Suprapubic skin (tissue), 4 donors: ENCODE results near the gene SOST. TPM values are rescaled to one million over a fixed set of nuclear protein-coding genes. Genes with fewer than 3 reads are reported as not detected.

Source experiments
- DNase-seq, 2 donors: peaks; one replicate each; pipeline ENCODE4 v3.0.0-alpha.2; 2019; ENCODE audit warnings: low spot score in 2 of 2
- H3K27ac ChIP-seq: fragments of 200-600 bp; sonication (generic); one replicate; pipeline ENCODE4 v1.5.1; 2019
- H3K27me3 ChIP-seq: fragments of 200-600 bp; sonication (generic); one replicate; pipeline ENCODE4 v1.5.1; 2019
- H3K36me3 ChIP-seq: fragments of 200-600 bp; sonication (generic); one replicate; pipeline ENCODE4 v1.5.1; 2019
- H3K4me1 ChIP-seq: fragments of 200-600 bp; sonication (generic); one replicate; pipeline ENCODE4 v1.5.1; 2019
- H3K4me3 ChIP-seq: fragments of 200-600 bp; sonication (generic); one replicate; pipeline ENCODE4 v1.5.1; 2019; ENCODE audit warnings: mild to moderate bottlenecking
- H3K9me3 ChIP-seq: fragments of 200-600 bp; sonication (generic); one replicate; pipeline ENCODE4 v1.5.1; 2019
- EP300 ChIP-seq: sonication (generic); formaldehyde crosslinking; IDR thresholded peaks from one replicate; pipeline ENCODE4 v1.6.1; 2017; ENCODE audit warnings: antibody characterized with exemption
- POLR2A ChIP-seq, 2 donors: fragments of 450-650 bp; IDR thresholded peaks; one replicate each; pipeline ENCODE4 v1.6.1; 2017; ENCODE audit warnings: antibody characterized with exemption in 2 of 2, mild to moderate bottlenecking in 2 of 2, moderate library complexity in 2 of 2
- POLR2AphosphoS5 ChIP-seq, 3 donors: sonication (generic); formaldehyde crosslinking; IDR thresholded peaks; one replicate each; pipeline ENCODE4 v1.6.1; 2017; ENCODE audit warnings: antibody characterized with exemption in 3 of 3
- WGBS: methylation state at CpG from one replicate; pipeline ENCODE4 v1.1.5; 2018; 5-methylcytosine and 5-hydroxymethylcytosine counted together
- total RNA-seq, 4 donors: library from RNA; depleted of rRNA; stranded (reverse); fragments of >200 nt; gene quantifications; one replicate each; pipeline ENCODE4 v1.1.0, GENCODE V29; 2016
- TF ChIP-seq, protein P1 (sequence below), 2 donors: fragments of 200-600 bp in 1 of 2; fragments of 450-650 bp in 1 of 2; sonication (generic) in 1 of 2; IDR thresholded peaks; one replicate each; pipeline ENCODE4 v1.5.1; 2016 to 2019; ENCODE audit warnings: antibody characterized with exemption in 2 of 2, mild to moderate bottlenecking in 1 of 2, moderate library complexity in 1 of 2

SOST gene
- total RNA-seq, 4 donors from 2014 or later, result not detected

DNA sequence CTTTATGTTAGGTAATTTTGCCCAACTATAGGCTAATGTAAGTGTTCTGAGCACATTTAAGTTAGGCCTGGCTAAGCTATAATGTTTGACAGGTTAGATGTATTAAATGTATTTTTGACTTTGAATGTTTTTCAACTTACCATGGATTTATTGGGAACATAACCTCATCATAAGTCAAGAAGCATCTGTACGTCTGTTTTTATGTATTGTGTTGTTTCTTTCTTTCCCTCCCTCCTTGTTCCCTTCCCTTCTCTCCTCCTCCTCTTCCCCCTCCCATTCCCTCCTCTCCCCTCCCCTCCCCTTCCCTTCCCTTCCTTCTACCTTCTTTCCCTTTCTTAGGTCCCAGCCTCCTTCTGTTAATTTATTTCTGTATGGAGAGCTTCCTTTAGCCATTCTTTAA is 30.9 kb upstream of the SOST start:
- Histone ChIP-seq H3K36me3 (no peaks in the 10 kb centered on the region), H3K27ac (no peak overlapping the region), H3K4me1 (peaks cover 14% of the 10 kb centered on the region), H3K9me3 (no peaks in the 10 kb centered on the region), H3K27me3 (no peaks in the 10 kb centered on the region), H3K4me3 (no peak overlapping the region)
- 82% methylated on average over 1 of the region's 1 CpG for WGBS
- no peak for DNase-seq
- TF ChIP-seq POLR2AphosphoS5 (IDR thresholded peaks at IDR 0.05) (no peak), EP300 (no peak), POLR2A (IDR thresholded peaks at IDR 0.05) (no peak)
- TF ChIP-seq, protein P1, sequence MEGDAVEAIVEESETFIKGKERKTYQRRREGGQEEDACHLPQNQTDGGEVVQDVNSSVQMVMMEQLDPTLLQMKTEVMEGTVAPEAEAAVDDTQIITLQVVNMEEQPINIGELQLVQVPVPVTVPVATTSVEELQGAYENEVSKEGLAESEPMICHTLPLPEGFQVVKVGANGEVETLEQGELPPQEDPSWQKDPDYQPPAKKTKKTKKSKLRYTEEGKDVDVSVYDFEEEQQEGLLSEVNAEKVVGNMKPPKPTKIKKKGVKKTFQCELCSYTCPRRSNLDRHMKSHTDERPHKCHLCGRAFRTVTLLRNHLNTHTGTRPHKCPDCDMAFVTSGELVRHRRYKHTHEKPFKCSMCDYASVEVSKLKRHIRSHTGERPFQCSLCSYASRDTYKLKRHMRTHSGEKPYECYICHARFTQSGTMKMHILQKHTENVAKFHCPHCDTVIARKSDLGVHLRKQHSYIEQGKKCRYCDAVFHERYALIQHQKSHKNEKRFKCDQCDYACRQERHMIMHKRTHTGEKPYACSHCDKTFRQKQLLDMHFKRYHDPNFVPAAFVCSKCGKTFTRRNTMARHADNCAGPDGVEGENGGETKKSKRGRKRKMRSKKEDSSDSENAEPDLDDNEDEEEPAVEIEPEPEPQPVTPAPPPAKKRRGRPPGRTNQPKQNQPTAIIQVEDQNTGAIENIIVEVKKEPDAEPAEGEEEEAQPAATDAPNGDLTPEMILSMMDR (IDR thresholded peaks at IDR 0.05), result no peak

DNA sequence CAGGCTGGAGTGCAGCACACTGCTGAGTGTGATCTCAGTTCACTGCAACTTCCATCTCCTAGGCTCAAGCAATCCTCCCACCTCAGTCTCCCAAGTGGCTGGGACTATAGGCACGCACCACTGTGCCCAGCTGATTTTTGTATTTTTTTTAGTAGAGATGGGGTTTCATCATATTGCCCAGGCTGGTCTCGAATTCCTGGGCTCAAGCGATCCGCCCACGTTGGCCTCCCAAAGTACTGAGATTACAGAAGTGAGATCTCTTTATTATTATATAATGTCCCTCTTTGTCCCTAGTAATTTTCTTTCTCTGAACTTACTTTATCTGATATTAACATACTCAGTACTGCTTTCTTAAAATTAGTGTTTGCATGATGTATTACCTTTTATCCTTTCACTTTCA is 29.9 kb upstream of the SOST start:
- DNase-seq, result no peak
- Histone ChIP-seq H3K27ac (no peak overlapping the region), H3K9me3 (no peaks in the 10 kb centered on the region), H3K4me1 (peaks cover 14% of the 10 kb centered on the region), H3K36me3 (no peaks in the 10 kb centered on the region), H3K27me3 (no peaks in the 10 kb centered on the region), H3K4me3 (no peak overlapping the region)
- 84% methylated on average over 5 of the region's 5 CpGs for WGBS
- no peak for TF ChIP-seq EP300
- TF ChIP-seq, protein P1 (IDR thresholded peaks at IDR 0.05), result no peak
- TF ChIP-seq POLR2A (IDR thresholded peaks at IDR 0.05), result no peak
- TF ChIP-seq POLR2AphosphoS5 (IDR thresholded peaks at IDR 0.05), result no peak

DNA sequence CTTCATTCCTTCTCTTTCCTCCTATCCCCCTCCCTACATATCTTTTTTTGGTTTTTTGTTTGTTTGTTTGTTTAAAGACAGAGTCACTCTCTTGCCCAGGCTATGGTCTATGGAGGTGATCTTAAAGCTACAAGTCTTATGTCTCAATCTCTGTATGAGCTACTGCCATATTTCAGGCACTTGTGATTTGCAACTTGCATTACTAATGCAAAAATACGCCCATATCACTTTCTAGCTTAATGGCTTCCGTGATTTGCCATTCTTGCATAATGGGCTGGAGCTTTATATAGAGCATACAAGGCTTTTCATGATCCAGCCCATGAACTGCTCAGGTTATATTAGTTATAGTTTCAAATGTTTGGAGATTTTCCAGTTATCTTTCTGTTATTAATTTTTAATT is 29.1 kb upstream of the SOST start:
- TF ChIP-seq POLR2AphosphoS5 (IDR thresholded peaks at IDR 0.05), result no peak
- TF ChIP-seq, protein P1 (IDR thresholded peaks at IDR 0.05), result no peak
- no peak for TF ChIP-seq POLR2A (IDR thresholded peaks at IDR 0.05)
- no peak overlapping the region for H3K4me3 ChIP-seq
- WGBS, result 48% methylated on average over 2 of the region's 2 CpGs

DNA sequence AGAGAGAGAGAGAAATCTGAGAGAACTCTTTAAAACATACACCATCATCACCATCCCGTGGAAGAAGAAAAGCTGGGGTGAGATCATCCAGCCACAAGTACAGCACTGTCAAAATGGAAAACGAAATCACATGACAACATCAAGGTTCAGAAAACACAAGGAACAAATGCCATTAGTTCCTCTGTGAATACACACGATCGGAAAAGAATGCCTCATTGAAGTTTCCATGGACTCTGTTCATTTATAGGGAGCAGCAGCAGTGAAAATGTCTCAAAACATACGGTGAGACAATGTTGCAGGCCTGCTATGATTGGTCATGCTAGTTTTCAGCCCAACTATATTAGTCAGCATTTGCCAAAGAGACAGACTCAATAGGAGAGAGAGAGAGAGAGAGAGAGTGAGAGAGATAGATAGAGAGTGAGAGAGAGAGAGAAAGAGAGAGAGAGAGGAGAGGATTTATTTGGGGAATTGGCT is 26.1 kb upstream of the SOST start:
- 51% methylated on average over 5 of the region's 5 CpGs for WGBS
- H3K27ac ChIP-seq, result no peak overlapping the region

More for the DNA sequence above, 29.1 kb upstream of the SOST start:
- Histone ChIP-seq H3K4me1 (peaks cover 14% of the 10 kb centered on the region), H3K36me3 (no peaks in the 10 kb centered on the region), H3K9me3 (no peaks in the 10 kb centered on the region), H3K27ac (no peak overlapping the region), H3K27me3 (no peaks in the 10 kb centered on the region)
- DNase-seq, result no peak

DNA sequence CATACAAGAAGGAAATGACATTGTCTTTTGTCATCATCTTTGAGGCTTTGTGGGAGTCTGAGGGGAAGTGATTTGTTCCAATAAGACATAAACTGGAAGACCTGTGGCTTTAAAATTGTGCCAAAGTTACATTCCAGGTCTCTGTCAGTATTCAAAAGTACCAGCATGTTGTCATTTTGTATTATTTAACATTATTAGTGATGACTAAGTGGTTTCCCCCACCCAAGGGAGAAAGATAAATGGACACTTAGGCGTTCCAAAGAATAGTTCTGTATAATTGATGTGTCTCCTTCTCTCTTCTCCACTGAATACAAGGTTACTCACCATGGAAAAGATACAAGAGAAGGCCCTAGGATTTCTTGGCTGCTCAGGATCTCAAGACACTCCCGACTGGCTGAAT is 25.5 kb upstream of the SOST start:
- 82% methylated on average over 2 of the region's 2 CpGs for WGBS
- Histone ChIP-seq H3K9me3 (no peaks in the 10 kb centered on the region), H3K4me1 (peaks cover 11% of the 10 kb centered on the region), H3K27ac (no peak overlapping the region), H3K4me3 (no peak overlapping the region), H3K36me3 (no peaks in the 10 kb centered on the region), H3K27me3 (no peaks in the 10 kb centered on the region)
- DNase-seq, result no peak
- TF ChIP-seq, protein P1 (IDR thresholded peaks at IDR 0.05), result no peak
- no peak for TF ChIP-seq POLR2A (IDR thresholded peaks at IDR 0.05)
- no peak for TF ChIP-seq EP300
- TF ChIP-seq POLR2AphosphoS5 (IDR thresholded peaks at IDR 0.05), result no peak

More for the DNA sequence above, 26.1 kb upstream of the SOST start:
- H3K4me1 ChIP-seq, result peaks cover 5% of the 10 kb centered on the region
- TF ChIP-seq EP300 (no peak), POLR2AphosphoS5 (IDR thresholded peaks at IDR 0.05) (no peak), POLR2A (IDR thresholded peaks at IDR 0.05) (no peak)
- TF ChIP-seq, protein P1 (IDR thresholded peaks at IDR 0.05), result no peak
- no peaks in the 10 kb centered on the region for H3K36me3 ChIP-seq
- no peaks in the 10 kb centered on the region for H3K27me3 ChIP-seq
- H3K4me3 ChIP-seq, result no peak overlapping the region
- DNase-seq, result no peak
- H3K9me3 ChIP-seq, result no peaks in the 10 kb centered on the region
